MM.1S (cell line): Measurements from ENCODE around the gene TRIM36.

Experiments used
- DNase-seq: peaks from one replicate; pipeline ENCODE4 v3.0.0-alpha.2; 2015
- H2AFZ ChIP-seq: fragments of 300-600 bp; sonication (generic); 2 replicates; pipeline ENCODE4 v1.6.0; 2016; ENCODE audit warnings: antibody characterized with exemption, low read length
- H3F3A ChIP-seq: fragments of 300-600 bp; sonication (generic); 2 replicates; pipeline ENCODE4 v1.6.1; 2016; ENCODE audit warnings: mild to moderate bottlenecking, antibody characterized with exemption, low read length, moderate library complexity, mixed read lengths; ENCODE audit not compliant: insufficient read depth
- H3K27ac ChIP-seq: fragments of 300-600 bp; sonication (generic); 2 replicates; pipeline ENCODE4 v1.5.1; 2016; ENCODE audit warnings: mild to moderate bottlenecking, low read length
- H3K27me3 ChIP-seq: fragments of 300-600 bp; sonication (generic); replicated peaks from 2 replicates; pipeline ENCODE4 v1.6.0; 2016; ENCODE audit warnings: low read length; ENCODE audit not compliant: insufficient read depth
- H3K36me3 ChIP-seq: fragments of 300-600 bp; sonication (generic); replicated peaks from 2 replicates; pipeline ENCODE4 v1.6.1; 2016; ENCODE audit warnings: mild to moderate bottlenecking, low read length, mixed read lengths; ENCODE audit not compliant: insufficient read depth
- H3K4me1 ChIP-seq: fragments of 300-600 bp; sonication (generic); 2 replicates; pipeline ENCODE4 v1.6.1; 2016; ENCODE audit warnings: low read length, mixed read lengths
- H3K4me2 ChIP-seq: fragments of 300-600 bp; sonication (generic); 2 replicates; pipeline ENCODE4 v1.6.0; 2016; ENCODE audit warnings: low read depth, low read length
- H3K4me3 ChIP-seq: fragments of 300-600 bp; sonication (generic); 2 replicates; pipeline ENCODE4 v1.5.1; 2016; ENCODE audit warnings: low read length, mixed read lengths
- H3K79me2 ChIP-seq: fragments of 300-600 bp; sonication (generic); 2 replicates; pipeline ENCODE4 v1.6.1; 2016; ENCODE audit warnings: mixed run types, low read length, mixed read lengths
- H3K9ac ChIP-seq: fragments of 300-600 bp; sonication (generic); 2 replicates; pipeline ENCODE4 v1.6.1; 2016; ENCODE audit warnings: low read length, mixed read lengths
- H3K9me2 ChIP-seq: fragments of 300-600 bp; sonication (generic); replicated peaks from 2 replicates; pipeline ENCODE4 v1.6.1; 2016; ENCODE audit warnings: mild to moderate bottlenecking, low read length, mixed read lengths; ENCODE audit not compliant: insufficient read depth
- H3K9me3 ChIP-seq: fragments of 300-600 bp; sonication (generic); replicated peaks from 2 replicates; pipeline ENCODE4 v1.6.1; 2016; ENCODE audit warnings: mild to moderate bottlenecking, low read length, mixed read lengths; ENCODE audit not compliant: insufficient read depth
- H4K20me1 ChIP-seq: fragments of 300-600 bp; sonication (generic); 2 replicates; pipeline ENCODE4 v1.6.1; 2016; ENCODE audit warnings: mild to moderate bottlenecking, low read length, moderate library complexity, mixed read lengths; ENCODE audit not compliant: insufficient read depth
- CTCF ChIP-seq: fragments of 300-600 bp; sonication (generic); IDR thresholded peaks from 2 replicates; pipeline ENCODE4 v1.5.1; 2016; ENCODE audit warnings: antibody characterized with exemption, low read length, mixed read lengths
- EZH2 ChIP-seq: fragments of 300-600 bp; sonication (generic); optimal IDR thresholded peaks from 2 replicates; pipeline ENCODE3; 2017; ENCODE audit warnings: low read depth, mild to moderate bottlenecking, antibody characterized with exemption, low read length, mixed read lengths
- EZH2phosphoT487 ChIP-seq: fragments of 300-600 bp; sonication (generic); IDR thresholded peaks from 2 replicates; pipeline ENCODE4 v1.6.1; 2018; ENCODE audit warnings: antibody characterized with exemption, low read length

The TRIM36 gene

GRCh38 chr5:115179394-115180164 lies 9.9 kb upstream of the TRIM36 start:
- no peak for TF ChIP-seq CTCF
- no peak for TF ChIP-seq EZH2phosphoT487
- no peak for TF ChIP-seq EZH2
- Histone ChIP-seq H3K4me1 (no peaks in the 10 kb centered on the region), H3K4me3 (peak overlapping the region; percentile 62), H3K4me2 (peak overlapping the region; percentile 82), H3K9me2 (no peaks in the 10 kb centered on the region), H2AFZ (peak overlapping the region; percentile 84), H3F3A (no peaks in the 10 kb centered on the region), H3K9ac (no peak overlapping the region), H4K20me1 (no peaks in the 10 kb centered on the region), H3K27ac (no peak overlapping the region), H3K27me3 (peaks cover 11% of the 10 kb centered on the region; the same call in 1 of the 2 replicates), H3K79me2 (no peaks in the 10 kb centered on the region), H3K9me3 (no peaks in the 10 kb centered on the region), H3K36me3 (no peaks in the 10 kb centered on the region)
- no peak for DNase-seq

GRCh38 chr5:115179030-115179393 lies 9.3 kb upstream of the TRIM36 start:
- H2AFZ ChIP-seq = no peak overlapping the region
- H3K27ac ChIP-seq = no peak overlapping the region
- H3K9ac ChIP-seq = no peak overlapping the region
- H3K4me3 ChIP-seq = no peak overlapping the region
- no peaks in the 10 kb centered on the region for H3K4me1 ChIP-seq
- H3F3A ChIP-seq = no peaks in the 10 kb centered on the region
- no peaks in the 10 kb centered on the region for H4K20me1 ChIP-seq
- TF ChIP-seq CTCF = no peak
- TF ChIP-seq EZH2phosphoT487 = no peak
- no peak for TF ChIP-seq EZH2
- no peaks in the 10 kb centered on the region for H3K9me2 ChIP-seq
- no peaks in the 10 kb centered on the region for H3K79me2 ChIP-seq
- DNase-seq = no peak
- H3K9me3 ChIP-seq = no peaks in the 10 kb centered on the region
- no peaks in the 10 kb centered on the region for H3K36me3 ChIP-seq
- H3K27me3 ChIP-seq = peaks cover 11% of the 10 kb centered on the region; the same call in 1 of the 2 replicates
- H3K4me2 ChIP-seq = no peak overlapping the region

GRCh38 chr5:115170929-115171510 lies 1.3 kb upstream of the TRIM36 start:
- no peak for DNase-seq
- Histone ChIP-seq H3K27ac (no peak overlapping the region), H3K27me3 (no peaks in the 10 kb centered on the region; the same call in 1 of the 2 replicates), H3K9ac (no peak overlapping the region; the same call in 1 of the 2 replicates), H3K4me1 (peaks cover 7% of the 10 kb centered on the region; the same call in 1 of the 2 replicates), H3F3A (0 out of 2 replicates have a peak, but pooled peaks cover 2% of the 10 kb centered on the region), H3K79me2 (peaks cover 3% of the 10 kb centered on the region; the same call in 1 of the 2 replicates), H4K20me1 (no peaks in the 10 kb centered on the region), H2AFZ (peak overlapping the region; percentile 99), H3K9me2 (no peaks in the 10 kb centered on the region), H3K36me3 (no peaks in the 10 kb centered on the region), H3K9me3 (no peaks in the 10 kb centered on the region), H3K4me3 (peak overlapping the region; percentile 79), H3K4me2 (peak overlapping the region; percentile 98)
- TF ChIP-seq EZH2phosphoT487 (no peak), CTCF (no peak), EZH2 (no peak)
